Stimulated activated CD8-positive, alpha-beta memory T cell treated with anti-CD3 and anti-CD28 coated beads, Interleukin-2, amount 100 ng/mL, for 48 hours (primary cell): Measurements from ENCODE around the gene CSTF3.
"Not testable (repeated sequence)": the region's sequence is repeated elsewhere in the genome, so short reads cannot be mapped to it uniquely, and the experiment has no call there.

Source experiments
- DNase-seq, 2 donors: peaks; one replicate each; pipeline ENCODE4 v3.0.0-alpha.2; 2020; ENCODE audit warnings: low read depth in 2 of 2

CSTF3 gene

DNA sequence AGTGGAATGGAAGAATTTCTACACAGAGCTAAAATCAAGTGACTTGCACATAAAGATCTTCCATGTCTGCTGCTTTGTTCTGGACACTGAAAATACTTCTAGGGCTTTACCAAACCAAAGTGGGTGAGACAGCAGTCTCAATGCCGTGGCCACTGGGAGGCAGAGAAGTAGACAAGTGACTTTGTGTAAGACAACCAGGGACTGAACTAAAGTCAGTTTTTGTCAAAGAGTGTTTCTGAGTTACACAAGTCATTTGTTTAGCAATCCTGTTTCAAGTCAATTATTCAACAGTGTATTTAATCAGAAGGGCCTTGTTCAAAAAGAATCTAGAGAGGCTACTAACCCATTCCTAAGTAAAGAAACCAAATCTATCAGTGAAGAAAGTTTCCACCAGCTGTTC, 75.3 kb downstream of the CSTF3 start:
- no peak for DNase-seq

DNA sequence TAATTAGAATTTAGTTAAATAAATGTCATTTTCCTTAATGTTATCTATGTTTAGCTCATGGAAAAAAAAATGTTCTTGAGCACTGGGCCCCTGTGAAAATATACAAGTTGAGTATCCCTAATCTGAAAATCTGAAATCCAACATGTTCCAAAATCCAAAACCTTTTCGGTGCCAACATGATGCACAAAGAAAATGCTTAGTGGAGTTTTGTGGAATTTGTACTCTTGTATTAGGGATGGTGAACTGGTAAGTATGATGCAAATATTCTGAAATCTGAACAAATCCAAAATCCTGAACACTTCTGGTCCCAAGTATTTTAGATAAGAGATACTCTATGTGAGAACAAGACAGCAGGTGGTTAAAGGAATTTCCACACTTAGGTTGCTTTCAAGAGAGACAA, 77.4 kb downstream of the CSTF3 start:
- DNase-seq, result no peak

DNA sequence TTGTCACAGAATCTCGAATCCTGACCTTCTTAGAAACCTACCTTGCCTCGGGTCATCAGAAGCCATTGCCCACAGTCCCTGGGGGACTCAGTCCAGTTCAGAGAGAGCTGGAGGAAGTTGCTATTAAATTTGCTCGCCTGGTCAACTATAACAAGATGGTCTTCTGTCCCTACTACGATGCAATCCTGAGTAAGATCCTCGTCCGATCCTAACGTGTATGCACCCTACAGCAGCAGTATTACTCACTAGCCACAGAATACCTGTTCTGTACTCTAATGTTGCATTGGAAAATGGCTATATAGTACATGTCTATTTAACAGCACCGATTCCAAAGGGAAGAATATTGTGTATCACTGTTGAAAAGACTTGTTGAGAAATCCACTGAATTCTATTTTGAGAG, 88.8 kb downstream of the CSTF3 start:
- DNase-seq, result no peak

DNA sequence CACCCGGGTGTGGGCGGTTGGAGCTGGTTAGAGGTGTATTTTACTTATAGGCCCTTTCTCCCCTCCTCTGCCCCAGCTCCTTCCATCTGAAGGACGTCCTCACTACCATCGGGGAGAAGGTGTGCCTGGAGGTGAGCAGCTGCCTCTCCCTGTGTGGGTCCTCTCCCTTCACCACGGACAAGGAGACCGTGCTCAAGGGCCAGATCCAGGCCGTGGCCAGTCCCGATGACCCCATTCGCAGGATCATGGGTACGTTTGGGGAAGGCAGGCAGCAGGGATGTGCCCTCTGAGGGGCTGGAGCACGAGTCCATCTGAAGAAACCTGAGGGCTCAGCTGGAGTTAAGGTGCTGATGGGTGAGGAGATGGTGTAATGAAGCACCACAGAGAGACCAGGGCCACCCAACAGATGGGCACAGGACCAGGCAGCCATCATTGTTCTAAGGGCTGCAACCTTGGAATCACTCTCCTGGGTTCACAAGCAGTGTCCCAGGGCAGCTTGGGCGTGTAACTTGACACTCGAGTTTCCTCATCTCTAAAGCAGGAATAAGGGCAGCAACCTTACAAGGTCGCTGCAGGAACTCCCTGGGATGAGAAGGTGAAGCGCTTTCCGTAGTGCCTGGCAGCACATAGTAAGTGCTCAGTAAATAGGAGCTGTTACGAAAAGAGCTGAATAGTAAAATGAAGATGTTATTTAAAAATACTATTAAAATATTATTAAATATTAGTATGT, 92.5 kb downstream of the CSTF3 start:
- no peak for DNase-seq

DNA sequence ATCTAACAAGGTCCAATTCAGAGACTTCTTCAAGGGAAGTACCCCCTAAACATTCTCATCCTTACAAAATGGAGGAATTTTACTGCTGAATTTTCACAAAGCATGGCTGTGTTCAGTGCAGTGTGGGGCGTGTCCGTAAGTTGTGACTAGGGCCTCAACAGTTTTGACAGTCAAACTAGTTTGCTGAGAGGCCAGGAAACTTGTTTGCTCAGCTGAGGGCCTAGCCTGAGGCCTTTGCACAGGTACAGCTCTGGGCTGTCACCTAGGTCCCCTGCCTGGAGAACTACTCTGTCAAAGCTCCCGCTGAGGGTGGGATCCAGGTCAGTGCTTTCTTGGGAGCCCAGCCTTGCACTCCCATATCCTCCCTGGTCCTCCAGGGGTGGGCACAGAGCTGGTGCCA, 94.0 kb downstream of the CSTF3 start:
- DNase-seq, result no peak

DNA sequence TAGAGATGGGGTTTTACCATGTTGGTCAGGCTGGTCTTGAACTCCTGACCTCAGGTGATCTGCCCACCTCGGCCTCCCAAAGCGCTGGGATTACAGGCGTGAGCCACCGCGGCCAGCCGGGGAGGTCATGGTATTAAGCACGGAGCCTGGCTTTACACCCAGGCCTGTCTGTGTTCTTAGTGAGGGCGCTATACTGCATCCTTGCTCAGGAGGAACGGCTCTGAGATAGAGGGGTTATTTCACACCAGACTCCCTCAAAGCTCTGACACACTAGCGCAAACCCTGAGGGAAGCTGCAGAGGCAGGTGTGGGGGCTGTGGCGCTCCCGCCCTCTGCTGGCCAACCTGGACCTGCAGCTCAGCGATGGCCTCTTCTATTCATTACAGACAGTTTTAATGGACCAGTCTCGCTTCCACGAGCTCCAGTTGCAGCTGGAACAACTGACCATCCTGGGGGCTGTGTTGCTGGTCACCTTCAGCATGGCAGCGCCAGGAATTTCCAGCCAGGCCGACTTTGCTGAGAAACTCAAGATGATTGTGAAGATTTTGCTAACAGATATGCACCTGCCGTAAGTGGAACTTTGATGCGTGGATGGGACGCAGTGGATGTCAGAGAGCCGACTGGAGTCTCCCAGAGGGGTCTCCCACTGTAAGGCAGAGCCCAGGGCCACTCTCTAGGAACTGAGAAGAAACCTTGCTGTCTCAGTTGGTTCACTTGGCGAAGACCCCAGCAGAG, 95.7 kb downstream of the CSTF3 start:
- DNase-seq, result peak; percentile 54 to 60

DNA sequence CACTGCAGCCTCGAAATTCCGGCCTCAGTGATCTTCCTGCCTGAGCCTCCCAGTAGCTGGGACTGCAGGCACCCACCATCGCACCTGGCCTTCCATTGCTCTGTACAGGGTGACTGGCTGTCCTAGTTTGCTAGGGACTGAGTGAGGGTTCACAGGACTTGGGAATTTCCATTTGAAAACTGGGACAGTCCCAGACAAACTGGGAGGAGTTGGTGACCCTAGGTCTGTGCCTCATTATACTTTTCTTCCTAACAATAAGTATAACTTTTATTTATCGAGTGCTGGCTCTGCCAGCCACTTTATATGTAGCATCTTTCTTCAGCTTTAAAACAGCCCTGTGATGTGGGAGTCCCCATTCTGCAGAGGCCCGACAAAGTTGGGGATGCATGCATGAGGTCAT, 96.4 kb downstream of the CSTF3 start:
- no peak for DNase-seq

DNA sequence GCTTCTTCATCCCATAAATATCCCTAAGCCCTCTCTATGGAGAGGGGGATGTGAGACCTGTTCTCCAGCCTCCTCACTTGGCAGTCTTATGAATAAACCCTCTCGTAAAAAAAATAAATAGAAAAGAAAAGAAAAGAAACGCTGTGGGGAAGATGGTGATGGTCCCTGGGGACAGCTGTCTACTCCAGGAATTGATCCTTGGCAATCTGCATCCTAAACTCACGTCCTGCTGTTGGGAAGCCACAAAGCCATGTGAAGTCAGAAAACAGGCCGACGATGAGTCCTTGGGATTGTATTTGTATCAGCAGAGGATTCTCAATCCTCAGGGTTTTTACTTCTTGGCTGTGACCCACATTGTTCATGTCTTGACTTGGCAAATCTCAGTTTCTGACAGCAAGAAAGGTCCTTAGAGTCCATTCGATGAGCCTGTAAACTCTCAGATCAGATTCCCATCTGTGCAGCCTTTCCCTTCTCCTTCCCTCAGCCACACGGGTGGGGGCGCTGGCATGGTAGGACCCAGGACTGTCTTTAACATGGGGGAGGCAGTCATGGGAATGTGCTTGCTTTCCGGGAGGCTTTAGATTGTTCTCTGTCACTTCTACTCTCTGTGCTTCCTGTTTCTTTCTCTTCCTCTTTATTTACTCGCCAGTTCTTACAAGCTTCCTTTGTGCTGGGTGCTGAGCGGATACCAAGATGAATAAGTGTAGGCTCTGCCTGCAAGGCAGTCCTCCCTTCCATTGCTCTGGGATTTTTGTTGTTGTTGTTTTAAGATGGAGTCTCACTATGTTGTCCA, 97.1 kb downstream of the CSTF3 start:
- DNase-seq, result no peak

DNA sequence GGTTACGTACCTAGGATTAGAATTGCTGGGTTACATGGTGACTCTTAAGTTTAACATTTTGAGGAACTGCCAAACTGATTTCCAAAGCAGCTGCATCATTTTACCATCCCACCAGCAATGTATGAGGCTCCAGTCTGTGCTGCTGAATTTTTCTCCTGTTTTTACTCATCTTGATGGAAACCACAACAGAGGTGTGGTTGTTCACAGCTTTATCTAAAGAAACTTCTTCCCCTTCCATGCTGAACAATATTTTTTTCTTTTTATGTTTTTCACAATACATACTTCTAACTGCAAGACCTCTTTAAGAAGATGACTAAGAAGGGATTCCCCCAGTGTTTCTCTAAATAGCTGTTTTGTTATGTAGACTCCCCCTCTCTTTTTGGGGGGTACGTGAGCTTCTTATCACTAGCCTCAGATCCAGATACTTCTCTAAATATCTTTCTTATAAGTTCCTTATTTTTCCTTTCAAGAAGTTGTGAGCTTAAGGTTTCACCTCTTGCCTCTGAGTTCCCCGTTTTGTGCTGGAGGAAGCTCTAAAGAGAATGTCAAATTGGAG, 97.9 kb downstream of the CSTF3 start:
- no peak for DNase-seq

DNA sequence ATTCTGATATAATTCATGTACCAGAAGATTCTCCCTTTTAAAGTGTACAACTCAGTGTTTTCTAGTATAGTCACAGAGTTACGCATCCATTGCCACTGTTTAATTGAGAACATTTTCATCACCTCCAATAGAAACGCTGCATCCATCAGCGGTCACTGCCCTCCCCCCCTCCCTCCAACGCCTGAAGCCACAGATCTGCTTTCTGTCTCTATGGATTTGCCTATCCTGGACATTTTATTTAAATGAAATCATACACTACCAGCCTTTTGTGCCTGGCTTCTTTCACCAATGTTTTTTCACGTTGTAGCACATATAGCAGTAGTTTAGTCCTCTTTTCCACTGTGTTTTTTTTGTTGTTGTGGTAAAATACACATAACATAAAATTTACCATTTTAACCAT, 99.1 kb downstream of the CSTF3 start:
- no peak for DNase-seq

DNA sequence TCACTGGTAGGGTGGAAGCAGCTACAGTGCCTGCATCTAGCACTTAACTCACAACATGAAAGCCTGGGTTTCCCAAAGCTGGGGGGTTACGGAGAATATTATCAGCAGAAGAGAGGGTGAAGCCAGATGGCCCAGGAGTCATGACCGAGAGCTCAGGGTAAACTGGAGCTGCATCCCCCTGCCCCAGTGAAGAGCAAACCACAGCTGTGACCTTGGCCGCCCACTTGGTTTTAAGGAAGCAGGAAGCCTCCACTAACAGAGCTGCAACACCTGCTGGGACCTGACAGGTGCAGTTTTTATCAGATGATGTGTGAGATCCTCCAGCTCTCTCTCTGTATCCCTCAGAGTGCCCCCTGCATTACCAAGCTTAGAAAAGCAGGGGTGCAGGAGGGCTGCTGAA, 101.0 kb downstream of the CSTF3 start:
- no peak for DNase-seq

DNA sequence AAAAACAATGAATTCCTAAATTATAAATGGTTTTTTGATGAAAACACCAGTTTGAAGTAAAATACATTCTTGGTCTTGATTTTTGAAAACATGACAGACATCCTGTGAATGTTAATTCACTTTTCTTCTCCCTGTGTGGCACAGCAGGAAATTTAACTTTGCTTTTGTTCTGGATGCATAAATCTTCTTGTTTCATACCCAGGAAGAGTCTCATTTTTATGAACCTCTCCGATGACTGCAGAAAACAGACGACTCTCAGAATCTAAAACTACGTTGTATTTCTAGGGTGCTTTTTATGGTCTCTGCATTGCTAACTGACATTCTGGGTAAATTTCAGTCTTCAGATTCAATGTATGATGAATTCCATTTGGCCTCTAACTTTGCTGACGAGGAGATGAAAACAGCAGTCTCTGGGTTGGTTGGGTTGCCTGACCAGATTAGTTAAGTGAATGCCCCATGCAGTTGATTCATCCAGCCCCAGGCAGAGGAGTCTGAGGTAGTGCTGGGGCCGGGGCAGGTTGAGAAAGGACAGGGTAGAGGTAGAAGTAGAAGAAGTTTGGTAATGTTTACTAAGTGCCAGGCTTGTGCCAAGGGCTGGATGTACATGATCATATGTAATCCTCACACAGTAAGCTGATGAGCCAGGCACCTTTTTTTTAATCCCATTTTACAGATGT, 101.8 kb downstream of the CSTF3 start:
- DNase-seq, result no peak

DNA sequence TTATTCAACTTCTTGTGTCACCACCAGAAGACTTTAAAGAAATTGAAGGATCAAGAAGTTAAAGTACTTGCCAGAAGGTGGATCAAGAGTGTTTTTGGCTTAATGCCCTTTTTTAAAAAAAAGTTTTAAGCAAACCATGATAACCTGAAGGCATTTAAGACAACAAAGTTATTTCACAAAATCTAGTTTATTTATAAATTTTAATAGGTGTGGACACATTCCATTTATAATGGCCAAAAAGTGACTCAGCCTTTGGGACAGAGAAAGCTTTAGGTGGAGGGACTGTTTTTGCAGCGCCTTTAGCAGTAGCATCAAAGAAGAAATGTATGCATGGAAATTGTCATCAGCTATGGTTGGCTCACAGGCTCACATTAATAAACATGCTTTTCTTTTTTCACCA, 104.0 kb downstream of the CSTF3 start:
- no peak for DNase-seq

DNA sequence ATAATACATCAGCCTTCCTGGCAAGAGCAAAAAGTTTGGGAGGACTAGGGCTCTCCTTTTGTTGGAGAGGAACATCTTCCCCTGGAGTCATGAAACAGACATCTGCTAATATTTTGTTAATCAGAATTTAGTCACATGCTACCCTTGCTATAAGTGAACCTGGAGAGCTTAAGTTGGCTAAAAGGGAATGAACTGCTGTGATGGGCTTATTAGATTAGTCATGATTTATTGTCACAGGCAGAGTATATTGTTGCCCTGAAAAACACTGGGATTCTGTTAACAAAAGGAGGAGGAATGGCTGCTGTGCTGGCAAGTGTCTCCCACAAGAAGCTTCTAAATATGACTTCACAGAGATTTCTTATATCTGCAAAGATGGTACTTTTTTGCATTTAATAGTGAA, 105.9 kb downstream of the CSTF3 start:
- DNase-seq, result no peak

DNA sequence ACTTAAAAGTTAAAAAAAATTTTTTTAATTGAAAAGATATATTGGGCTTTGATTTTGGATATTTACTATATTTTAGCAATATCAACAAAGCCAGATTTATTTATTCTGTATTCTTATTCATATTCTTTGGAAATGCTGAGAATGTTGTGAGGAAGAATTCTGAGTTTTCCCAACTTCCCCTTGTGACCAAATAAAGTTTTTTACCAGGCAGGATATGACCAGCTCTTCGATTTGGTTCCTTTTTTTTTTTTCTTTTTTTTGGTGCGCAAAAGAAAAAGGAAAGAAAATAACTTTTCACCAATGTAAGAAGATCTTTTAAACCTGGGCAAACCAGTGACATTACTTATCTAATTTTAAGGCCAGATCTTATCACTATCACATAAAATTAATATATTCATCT, 109.0 kb downstream of the CSTF3 start:
- DNase-seq, result no peak

DNA sequence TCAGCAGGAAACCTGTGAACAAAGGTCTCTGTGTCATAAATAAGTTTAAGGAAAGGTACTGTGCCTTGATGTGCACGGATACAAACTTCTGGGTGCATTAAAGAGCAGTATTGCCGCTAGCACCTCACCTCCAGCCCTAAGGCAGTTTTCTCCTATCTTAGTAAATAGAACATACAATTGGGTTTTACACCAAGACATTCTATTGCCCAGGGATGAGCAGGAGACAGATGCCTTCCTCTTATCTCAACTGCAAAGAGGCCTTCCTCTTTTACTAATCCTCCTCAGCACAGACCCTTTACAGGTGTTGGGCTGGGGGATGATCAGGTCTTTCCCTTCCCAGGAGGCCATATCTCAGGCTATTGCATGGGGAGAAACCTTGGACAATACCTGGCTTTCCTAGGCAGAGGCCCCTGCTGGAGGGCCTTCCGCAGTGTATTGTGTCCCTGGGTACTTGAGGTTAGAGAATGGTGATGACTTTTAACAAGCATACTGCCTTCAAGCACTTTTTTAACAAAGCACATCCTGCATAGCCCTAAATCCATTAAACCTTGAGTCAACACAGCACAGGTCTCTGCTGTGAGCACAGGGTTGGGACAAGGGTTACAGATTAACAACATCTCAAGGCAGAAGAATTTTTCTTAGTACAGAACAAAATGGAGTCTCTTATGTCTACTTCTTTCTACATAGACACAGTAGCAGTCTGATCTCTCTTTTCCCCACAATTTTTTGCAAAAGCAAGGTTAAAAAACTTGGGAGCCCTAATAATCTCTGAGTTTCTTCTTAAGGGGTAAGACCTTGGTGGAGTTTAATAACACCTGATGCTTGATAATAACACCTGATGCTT, 111.5 kb downstream of the CSTF3 start:
- DNase-seq, result not testable (repeated sequence)

DNA sequence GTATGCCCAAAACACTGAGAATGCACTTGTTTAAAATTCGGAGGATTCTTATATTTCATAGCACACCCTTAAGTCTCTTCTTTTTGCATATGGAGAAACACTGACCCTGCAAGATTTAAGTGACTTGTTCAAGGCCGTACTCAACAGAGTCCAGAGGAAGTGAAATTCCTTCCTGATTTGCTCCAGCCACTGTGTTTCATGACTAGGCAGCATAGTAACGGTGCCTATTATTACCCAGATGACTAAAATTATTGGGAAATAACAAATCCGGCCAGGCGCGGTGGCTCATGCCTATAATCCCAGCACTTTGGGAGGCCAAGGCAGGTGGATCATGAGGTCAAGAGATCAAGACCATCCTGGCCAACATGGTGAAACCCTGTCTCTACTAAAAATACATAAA, 112.6 kb downstream of the CSTF3 start:
- not testable (repeated sequence) for DNase-seq

DNA sequence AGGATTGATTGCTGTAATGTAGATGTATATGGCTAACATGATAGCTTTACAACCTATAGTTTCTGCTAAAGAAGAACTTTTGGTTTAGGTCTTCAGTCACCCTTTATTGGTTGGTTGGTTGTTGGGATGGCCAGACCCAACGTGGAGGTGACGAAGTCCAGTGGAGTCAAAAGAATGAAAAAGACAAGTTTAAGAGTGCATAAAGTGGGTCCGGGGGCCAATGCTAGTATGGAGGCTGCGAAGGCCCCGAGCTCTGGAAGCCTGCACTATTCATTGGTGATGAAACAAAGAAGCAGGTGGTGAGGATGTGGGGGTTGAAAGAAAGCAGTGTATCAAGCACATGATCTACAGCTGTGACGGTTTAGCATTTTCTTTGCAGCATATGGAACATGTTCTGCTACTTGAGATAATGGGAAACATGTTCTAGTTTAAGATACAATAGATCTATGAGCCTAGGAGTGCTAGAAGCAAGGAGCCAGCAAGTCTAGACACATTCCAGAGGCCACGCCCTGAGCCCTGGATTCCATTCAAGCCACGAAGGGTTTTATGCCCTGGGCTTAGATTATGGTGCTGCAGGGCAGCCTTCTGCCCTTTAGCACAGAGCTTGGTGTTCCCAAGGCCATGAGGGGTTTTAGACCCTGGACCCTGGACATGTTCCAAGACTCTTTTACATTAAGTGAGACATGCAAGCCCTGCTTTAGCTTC, 115.6 kb downstream of the CSTF3 start:
- no peak for DNase-seq

DNA sequence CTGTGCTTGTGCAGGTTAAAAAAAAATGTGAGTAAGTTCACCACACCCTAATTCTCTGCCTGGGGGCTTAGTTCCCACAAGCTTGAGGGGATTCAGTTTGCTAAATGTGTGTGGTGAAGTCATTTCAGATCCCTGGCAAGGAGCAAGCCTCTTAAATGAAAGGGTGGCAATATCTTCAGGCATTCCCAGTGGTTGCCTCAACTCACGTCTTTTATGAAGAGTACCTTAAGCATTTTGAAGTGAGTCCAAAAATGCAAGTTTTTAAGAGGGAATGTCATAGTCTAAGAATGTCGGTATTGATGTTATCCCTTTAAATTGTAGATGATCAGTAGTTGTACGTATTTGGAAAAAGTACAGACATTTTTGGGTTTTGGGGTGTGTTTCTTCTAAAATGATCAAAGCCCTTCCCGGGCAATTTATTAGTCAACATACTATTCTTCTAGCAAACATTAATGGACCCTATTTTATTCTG, 117.0 kb downstream of the CSTF3 start:
- no peak for DNase-seq

DNA sequence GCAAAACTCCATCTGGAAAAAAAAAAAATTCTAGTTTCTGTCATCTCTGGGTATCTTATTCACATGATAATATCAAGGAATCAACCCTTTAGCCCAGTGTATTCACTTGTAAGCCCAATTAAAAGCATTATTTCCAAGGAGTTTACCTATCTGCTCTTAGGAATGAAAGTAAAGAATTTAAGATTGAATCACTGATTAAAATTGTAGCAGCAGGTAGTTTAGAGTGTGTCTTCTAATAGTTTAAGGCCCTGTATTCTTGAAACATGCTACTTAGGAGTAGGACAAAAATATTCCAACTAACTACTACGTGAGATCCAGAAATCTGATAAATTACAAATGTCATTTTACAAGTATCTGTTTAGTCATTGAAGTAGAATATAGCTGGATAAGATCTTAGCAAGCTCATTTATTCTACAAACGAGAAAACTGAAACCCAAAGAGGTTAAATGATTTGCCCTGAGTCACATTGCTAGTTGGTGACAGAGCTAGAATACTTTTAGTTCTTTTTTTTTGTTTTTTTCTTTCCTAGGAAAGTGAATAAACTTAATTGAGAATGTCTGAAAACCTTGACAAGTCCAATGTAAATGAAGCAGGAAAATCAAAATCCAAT, 118.0 kb downstream of the CSTF3 start:
- DNase-seq, result no peak
